ENCODE measurements around the gene CEP192. TPM values are rescaled to one million over a fixed set of nuclear protein-coding genes. Genes with fewer than 3 reads are reported as not detected.

CEP192 gene
- total RNA-seq, 1 donor from 2014 or later, result 17.4 TPM

GRCh38 chr18:13051159-13051558, 60.0 kb downstream of the CEP192 start:
- TF ChIP-seq CTCF (conservative IDR thresholded peaks at IDR 0.05; ENCODE audit: low read depth, low read length), result no peak
- no peak overlapping the region for H3K4me3 ChIP-seq (ENCODE audit: low read depth, low read length)
- DNase-seq (ENCODE audit: low read depth), result no peak

- DNase-seq (ENCODE audit: low read depth), result no peak
- H3K4me3 ChIP-seq (ENCODE audit: low read depth, low read length), result no peak overlapping the region
- no peak for TF ChIP-seq CTCF (conservative IDR thresholded peaks at IDR 0.05; ENCODE audit: low read depth, low read length)
These were observed 60.8 kb downstream of the CEP192 start for GRCh38 chr18:13051950-13052349.

GRCh38 chr18:13054336-13054735, 63.2 kb downstream of the CEP192 start:
- DNase-seq (ENCODE audit: low read depth), result no peak
- no peak for TF ChIP-seq CTCF (conservative IDR thresholded peaks at IDR 0.05; ENCODE audit: low read depth, low read length)
- H3K4me3 ChIP-seq (ENCODE audit: low read depth, low read length), result no peak overlapping the region

GRCh38 chr18:13061630-13062189, 70.5 kb downstream of the CEP192 start:
- no peak for DNase-seq (ENCODE audit: low read depth)
- no peak for TF ChIP-seq CTCF (conservative IDR thresholded peaks at IDR 0.05; ENCODE audit: low read depth, low read length)

GRCh38 chr18:13067124-13067523, 76.0 kb downstream of the CEP192 start:
- DNase-seq (ENCODE audit: low read depth), result no peak
- no peak for TF ChIP-seq CTCF (conservative IDR thresholded peaks at IDR 0.05; ENCODE audit: low read depth, low read length)
- no peak overlapping the region for H3K4me3 ChIP-seq (ENCODE audit: low read depth, low read length)

More at GRCh38 chr18:13061630-13062189, 70.5 kb downstream of the CEP192 start:
- no peak overlapping the region for H3K4me3 ChIP-seq (ENCODE audit: low read depth, low read length)

- no peak for TF ChIP-seq CTCF (conservative IDR thresholded peaks at IDR 0.05; ENCODE audit: low read depth, low read length)
- DNase-seq (ENCODE audit: low read depth), result no peak
- H3K4me3 ChIP-seq (ENCODE audit: low read depth, low read length), result no peak overlapping the region
These were observed 76.8 kb downstream of the CEP192 start for GRCh38 chr18:13067966-13068365.

GRCh38 chr18:13070460-13070859, 79.3 kb downstream of the CEP192 start:
- no peak for TF ChIP-seq CTCF (conservative IDR thresholded peaks at IDR 0.05; ENCODE audit: low read depth, low read length)
- no peak for DNase-seq (ENCODE audit: low read depth)
- H3K4me3 ChIP-seq (ENCODE audit: low read depth, low read length), result no peak overlapping the region
